Epithelial cell of proximal tubule (primary cell): ENCODE measurements around the gene ADAM19. TPM values are rescaled to one million over a fixed set of nuclear protein-coding genes. Genes with fewer than 3 reads are reported as not detected.

Experiments used
- DNase-seq: peaks from one replicate; pipeline ENCODE4 v3.0.0-alpha.2; 2011; ENCODE audit warnings: low read depth
- H3K4me3 ChIP-seq: 2 replicates; pipeline ENCODE4 v1.5.1; 2011; ENCODE audit warnings: low read depth, mild to moderate bottlenecking, low read length
- CTCF ChIP-seq: conservative IDR thresholded peaks from 2 replicates; pipeline ENCODE4 v1.5.1; 2012; ENCODE audit warnings: low read depth, mild to moderate bottlenecking, low read length
- total RNA-seq: library from RNA; depleted of rRNA; stranded (reverse); fragments of >200 nt; gene quantifications from 2 replicates; pipeline ENCODE4 v1.2.3, GENCODE V29; 2015

The ADAM19 gene
- total RNA-seq, 1 donor from 2014 or later: 19.3 TPM

GRCh38 chr5:157538311-157538710 is 37.3 kb downstream of the ADAM19 start:
- no peak for DNase-seq
- no peak for TF ChIP-seq CTCF
- no peak overlapping the region for H3K4me3 ChIP-seq

DNA sequence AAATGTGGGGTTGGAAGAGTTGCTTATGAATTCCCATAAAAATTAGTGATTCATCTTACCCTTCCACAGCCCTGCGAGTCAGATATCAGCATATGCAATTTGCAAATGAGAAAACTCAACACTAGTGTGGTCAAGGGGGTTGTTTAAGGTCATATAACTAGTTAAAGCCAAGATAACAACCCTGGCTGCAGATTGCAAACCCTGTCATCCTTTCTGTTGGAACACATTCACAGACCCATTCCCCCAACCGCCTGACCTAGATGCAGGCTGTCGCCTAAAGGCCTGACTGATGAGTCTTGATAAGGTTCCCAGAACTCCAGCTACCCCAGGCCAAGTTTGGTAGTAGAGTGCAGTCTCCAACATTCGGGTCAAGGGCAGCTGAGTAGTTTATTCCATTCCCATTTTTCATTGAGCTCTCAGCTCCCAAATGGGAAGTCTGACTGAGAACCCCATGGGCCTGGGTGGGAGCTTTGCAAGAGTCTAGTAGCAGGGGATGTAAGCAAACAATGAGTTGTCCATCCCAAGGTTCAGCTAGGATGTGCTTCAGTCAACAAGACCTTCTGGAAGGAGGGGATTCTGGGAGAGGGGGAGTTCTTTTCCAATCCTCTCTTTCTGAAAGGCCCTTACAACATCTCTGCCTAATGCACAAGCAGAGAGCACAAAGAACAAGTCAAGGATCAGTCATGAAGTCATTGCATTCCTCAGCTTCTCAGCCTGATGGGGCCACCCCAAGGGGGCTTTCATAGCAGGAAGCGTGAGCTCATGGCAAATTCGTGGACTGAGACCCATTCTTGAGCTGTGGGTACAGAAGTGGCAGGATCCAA is 40.3 kb downstream of the ADAM19 start:
- DNase-seq: no peak
- no peak overlapping the region for H3K4me3 ChIP-seq
- TF ChIP-seq CTCF: no peak

DNA sequence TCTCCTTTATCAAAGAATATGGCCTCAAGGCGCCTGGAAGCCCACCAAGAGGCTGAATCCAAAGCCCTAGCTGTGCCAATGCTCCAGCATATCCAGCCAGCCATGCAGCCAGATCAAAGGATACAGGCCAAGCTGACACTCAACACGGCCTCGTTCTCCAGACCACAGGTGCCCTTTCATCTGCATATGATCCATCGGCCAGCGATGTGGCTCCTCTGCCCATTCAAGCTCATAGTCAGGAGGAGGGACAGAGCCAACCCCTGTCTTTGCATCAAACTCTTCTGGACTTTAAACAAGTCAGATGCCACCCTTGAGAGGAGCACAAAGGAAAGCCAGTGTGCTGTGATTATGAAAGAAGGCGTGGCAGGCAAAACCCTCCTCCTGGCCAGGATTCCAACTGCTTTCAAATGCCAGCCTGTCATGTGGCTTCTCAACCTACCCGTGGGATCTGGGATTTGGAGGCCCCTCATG is 42.5 kb downstream of the ADAM19 start:
- DNase-seq: no peak
- TF ChIP-seq CTCF: no peak
- H3K4me3 ChIP-seq: no peak overlapping the region

GRCh38 chr5:157532022-157532421 is 43.6 kb downstream of the ADAM19 start:
- no peak for TF ChIP-seq CTCF
- DNase-seq: no peak
- no peak overlapping the region for H3K4me3 ChIP-seq

GRCh38 chr5:157530226-157530972 is 45.2 kb downstream of the ADAM19 start:
- H3K4me3 ChIP-seq: no peak overlapping the region
- DNase-seq: no peak
- TF ChIP-seq CTCF: no peak

DNA sequence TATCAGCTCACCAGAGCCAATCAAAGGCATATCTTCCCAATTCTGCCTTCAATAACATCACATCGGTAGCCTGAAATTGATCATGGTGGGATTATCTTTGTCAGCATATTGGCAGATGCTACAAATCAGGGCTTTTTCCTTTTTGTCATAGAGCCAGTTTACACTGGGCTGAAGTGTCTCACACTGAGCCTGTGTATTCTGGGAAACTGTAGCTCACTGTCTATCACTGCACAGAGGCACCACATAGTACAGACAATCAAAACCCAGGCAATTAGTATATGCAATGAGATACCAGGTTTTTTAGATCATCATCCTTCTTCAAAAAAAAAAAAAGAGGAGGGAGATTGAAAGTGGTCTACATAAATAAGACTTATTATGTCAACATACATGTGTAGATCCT is 46.6 kb downstream of the ADAM19 start:
- H3K4me3 ChIP-seq: no peak overlapping the region
- no peak for DNase-seq
- no peak for TF ChIP-seq CTCF
